Measurements from ENCODE around the gene GADD45G. TPM values are rescaled to one million over a fixed set of nuclear protein-coding genes. Genes with fewer than 3 reads are reported as not detected.

The GADD45G gene
- polyA plus RNA-seq, 3 donors from 2014 or later = 1.6 to 2.3 TPM; not detected in 1

DNA sequence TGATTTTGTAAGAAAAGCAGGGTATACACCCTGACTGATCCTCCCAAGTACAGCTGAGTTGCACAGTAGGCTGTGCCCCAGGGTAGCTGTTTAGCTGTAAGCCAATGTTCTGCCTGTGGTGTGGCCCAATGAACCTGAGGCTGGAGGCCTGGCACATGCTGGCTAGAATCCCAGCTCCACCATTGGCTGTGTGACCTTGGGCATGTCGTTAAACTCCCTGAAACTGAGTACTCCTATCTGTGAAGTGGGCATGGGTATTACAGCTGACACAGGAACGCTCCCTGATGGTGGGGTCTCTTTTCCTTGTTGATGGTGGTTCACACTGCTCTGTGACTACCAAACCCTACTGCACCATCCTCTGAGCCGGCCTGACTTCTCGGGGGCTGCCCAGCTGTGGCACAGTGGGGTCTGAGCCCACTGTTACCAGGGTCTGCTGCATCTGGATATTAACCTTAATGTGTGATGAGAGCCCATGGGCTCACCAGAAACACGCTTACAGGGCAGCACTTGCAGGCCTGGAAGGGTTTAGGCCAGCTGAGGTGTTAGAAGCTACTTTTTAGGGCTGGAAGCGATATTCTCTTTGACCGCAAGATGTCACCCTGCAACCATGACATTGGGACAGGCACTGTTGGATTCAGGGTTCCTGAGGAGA, 7.0 kb upstream of the GADD45G start:
- Mint-ChIP-seq H3K27me3 (ENCODE audit: low read depth in 3 of 3) (peaks cover 6 to 19% (median 6%) of the 10 kb centered on the region in 3 donors), H3K4me1 (peaks cover 14 to 18% of the 10 kb centered on the region in 2 donors), H3K27ac (no peak overlapping the region), H3K4me3 (no peak overlapping the region), H3K36me3 (no peaks in the 10 kb centered on the region), H3K9me3 (no peaks in the 10 kb centered on the region)
- peak; percentile 31 to 40 (median 32) for DNase-seq

DNA sequence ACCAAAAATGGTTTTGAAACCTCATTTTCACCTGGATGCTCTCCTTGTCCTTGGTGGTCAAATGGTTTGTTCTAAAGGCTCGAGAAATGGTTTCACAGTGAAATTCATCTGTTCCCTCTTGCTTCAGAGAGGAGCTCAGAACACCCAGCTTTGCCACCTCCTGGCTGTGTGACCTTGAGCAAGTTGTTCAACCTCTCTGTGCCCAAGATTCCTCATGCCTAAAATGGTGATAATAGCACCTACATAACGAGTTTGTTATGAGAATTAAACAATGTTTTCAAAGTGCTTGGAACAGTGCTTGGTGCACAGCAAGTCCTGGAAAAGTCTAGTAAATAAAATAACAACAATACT, 6.5 kb upstream of the GADD45G start:
- no peak overlapping the region for H3K4me3 Mint-ChIP-seq
- no peak for DNase-seq
- no peak overlapping the region for H3K27ac Mint-ChIP-seq
- peaks cover 10 to 19% (median 11%) of the 10 kb centered on the region in 3 donors for H3K27me3 Mint-ChIP-seq (ENCODE audit: low read depth in 3 of 3)
- H3K36me3 Mint-ChIP-seq = no peaks in the 10 kb centered on the region
- H3K9me3 Mint-ChIP-seq = no peaks in the 10 kb centered on the region
- H3K4me1 Mint-ChIP-seq = peaks cover 18 to 23% of the 10 kb centered on the region in 2 donors

DNA sequence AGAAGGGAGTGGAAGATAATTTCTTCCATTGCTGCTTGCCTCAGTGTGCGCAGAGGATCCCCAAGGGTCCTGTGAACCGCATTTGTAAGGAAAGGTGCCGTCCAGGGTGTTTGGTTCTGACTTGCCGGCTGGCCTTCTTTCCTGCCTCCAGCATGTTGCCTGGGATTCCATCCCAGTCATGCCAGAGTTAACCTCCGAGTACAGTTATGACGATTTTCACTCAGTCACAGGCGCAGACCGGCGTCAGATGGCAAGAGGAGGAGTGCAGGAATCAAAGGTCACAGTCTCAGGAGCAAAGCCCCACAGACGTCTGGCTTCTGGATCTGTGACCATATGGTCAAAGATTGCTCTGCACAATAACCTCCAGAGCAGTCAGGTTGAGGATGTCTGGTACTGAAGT, 5.9 kb upstream of the GADD45G start:
- Mint-ChIP-seq H3K36me3 (no peaks in the 10 kb centered on the region), H3K27ac (no peak overlapping the region), H3K4me1 (peaks cover 23 to 29% of the 10 kb centered on the region in 2 donors), H3K4me3 (no peak overlapping the region), H3K27me3 (ENCODE audit: low read depth in 3 of 3) (peaks cover 9 to 16% (median 10%) of the 10 kb centered on the region in 3 donors), H3K9me3 (no peaks in the 10 kb centered on the region)
- DNase-seq = no peak

DNA sequence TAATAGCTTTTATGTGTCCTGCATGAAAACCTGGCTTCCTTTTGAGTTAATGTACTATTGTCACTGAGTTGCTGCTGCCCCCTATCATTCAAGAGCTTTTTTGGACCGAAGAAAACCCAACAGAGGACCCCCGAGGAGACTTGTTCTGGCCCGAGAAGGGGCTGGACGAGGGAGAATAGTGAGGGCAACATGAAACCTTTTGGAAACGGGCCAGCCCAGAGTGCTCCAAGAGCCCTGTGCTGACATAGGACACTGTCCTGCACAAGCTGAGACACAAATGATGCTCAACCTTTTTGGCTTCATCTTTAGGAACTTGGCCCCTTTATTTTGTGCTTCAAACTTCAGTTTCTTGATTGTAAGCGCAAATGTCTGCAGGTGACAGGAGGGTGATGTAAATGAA, 4.0 kb upstream of the GADD45G start:
- DNase-seq = no peak
- no peaks in the 10 kb centered on the region for H3K9me3 Mint-ChIP-seq
- no peak overlapping the region for H3K4me3 Mint-ChIP-seq

DNA sequence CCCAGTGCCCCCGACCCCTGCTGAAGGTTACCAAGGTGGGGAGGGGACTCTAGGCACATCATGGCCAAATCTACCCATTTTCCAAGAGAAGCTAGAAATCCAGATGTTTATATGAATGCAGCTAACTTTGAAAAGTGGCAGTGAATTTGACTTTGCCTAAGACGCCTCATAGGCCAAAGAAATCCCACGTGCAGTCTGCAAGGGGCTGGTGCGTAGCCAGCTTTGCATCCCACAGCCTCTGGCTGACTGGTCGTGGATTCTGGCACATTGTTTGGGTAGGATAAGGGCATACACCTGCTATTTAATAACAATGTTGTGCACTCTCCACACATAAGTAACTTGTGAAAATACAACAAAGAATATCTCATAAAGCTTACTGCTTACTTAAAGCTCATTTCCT, 3.5 kb upstream of the GADD45G start:
- Mint-ChIP-seq H3K9me3 (no peaks in the 10 kb centered on the region), H3K36me3 (no peaks in the 10 kb centered on the region), H3K4me3 (no peak overlapping the region), H3K27me3 (ENCODE audit: low read depth in 3 of 3) (peaks cover 12 to 21% (median 19%) of the 10 kb centered on the region in 3 donors), H3K27ac (no peak overlapping the region), H3K4me1 (peaks cover 37 to 44% of the 10 kb centered on the region in 2 donors)
- DNase-seq = no peak

More for the DNA sequence above, 4.0 kb upstream of the GADD45G start:
- Mint-ChIP-seq H3K4me1 (peaks cover 35 to 43% of the 10 kb centered on the region in 2 donors), H3K36me3 (no peaks in the 10 kb centered on the region), H3K27me3 (ENCODE audit: low read depth in 3 of 3) (peaks cover 12 to 22% (median 19%) of the 10 kb centered on the region in 3 donors), H3K27ac (no peak overlapping the region)

DNA sequence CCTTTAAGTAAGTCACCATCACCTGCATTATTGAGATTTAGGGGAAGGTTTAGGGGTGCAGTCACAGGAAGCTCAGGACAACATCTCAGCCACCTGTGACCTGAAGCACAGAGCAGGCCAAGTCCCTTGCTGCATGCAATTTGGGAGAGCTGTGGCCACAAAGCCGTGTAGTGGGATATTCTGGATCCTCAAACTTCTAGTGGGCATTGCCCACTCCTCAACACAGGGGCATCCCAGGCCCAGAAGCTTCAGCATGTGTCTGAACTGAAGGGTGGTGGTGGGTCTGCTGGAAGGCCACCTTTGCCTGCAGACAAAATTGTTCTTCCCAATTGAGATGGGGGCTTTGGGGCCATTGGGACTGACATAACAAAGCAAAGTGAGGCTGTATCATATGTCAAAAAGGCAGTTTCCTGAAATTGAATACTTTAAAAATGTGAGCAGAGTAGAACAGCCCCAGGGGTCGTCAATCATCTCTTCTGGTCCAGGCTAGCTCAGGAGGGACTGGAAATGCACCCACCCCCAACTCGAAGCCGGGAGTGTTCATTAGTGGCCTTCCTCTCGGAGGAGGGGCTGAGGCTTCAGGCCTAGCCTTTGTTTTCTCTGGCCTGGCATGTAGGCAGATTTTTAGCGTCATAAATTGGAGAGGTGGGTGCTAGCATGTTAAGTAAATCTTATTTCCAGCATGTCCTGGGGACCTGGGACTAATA, 2.8 kb upstream of the GADD45G start:
- DNase-seq = no peak

DNA sequence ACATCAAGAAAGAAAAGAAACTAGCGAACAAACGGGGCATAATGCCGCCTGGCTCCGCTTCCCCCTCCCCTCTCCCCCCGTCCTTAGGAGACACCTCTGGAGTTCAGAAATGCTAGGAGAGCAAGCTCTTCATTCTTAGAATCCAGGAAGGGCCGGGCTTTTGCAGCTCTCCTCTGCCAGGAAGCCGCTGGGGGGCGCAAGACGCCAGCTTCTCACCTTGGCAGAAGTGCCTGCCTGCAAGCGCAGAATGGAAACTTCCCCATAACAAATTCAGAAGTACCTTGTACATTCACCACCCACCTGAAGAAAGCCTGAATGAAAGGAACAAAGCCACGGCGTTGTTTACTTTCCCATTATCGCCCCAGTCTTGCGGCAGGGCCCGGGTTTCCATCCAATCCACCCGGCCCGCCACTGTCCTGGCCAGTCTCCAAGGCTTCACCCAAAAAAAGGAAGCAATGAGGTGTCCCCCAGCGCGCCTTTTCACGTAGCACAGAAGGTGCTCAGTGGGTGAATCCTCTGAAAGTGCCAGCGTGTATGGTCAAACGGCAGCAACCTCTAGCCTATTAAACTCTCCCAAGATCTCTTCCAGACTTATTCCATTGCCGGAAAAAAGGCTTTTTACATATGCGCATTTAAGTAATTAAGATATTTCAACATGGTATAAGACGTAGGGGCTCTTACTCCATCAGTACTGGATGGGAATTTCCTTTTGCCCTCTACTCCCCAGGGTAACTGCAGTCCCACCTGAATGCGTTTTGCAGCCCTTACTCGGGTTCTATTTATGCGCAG, 1.6 kb upstream of the GADD45G start:
- Mint-ChIP-seq H3K9me3 (no peaks in the 10 kb centered on the region), H3K4me3 (peak overlapping the region; percentile 71 to 89 (median 74)), H3K27me3 (ENCODE audit: low read depth in 3 of 3) (peaks cover 12 to 29% (median 19%) of the 10 kb centered on the region in 3 donors), H3K36me3 (no peaks in the 10 kb centered on the region), H3K27ac (peak overlapping the region in 1 of 6 donors; percentile 59), H3K4me1 (peaks cover 29 to 41% of the 10 kb centered on the region in 2 donors)
- peak; percentile 64 to 75 (median 69) for DNase-seq

More for the DNA sequence above, 2.8 kb upstream of the GADD45G start:
- peaks cover 34 to 44% of the 10 kb centered on the region in 2 donors for H3K4me1 Mint-ChIP-seq
- H3K27ac Mint-ChIP-seq = no peak overlapping the region
- H3K36me3 Mint-ChIP-seq = no peaks in the 10 kb centered on the region
- H3K9me3 Mint-ChIP-seq = no peaks in the 10 kb centered on the region
- no peak overlapping the region for H3K4me3 Mint-ChIP-seq
- H3K27me3 Mint-ChIP-seq (ENCODE audit: low read depth in 3 of 3) = peaks cover 12 to 26% (median 19%) of the 10 kb centered on the region in 3 donors

DNA sequence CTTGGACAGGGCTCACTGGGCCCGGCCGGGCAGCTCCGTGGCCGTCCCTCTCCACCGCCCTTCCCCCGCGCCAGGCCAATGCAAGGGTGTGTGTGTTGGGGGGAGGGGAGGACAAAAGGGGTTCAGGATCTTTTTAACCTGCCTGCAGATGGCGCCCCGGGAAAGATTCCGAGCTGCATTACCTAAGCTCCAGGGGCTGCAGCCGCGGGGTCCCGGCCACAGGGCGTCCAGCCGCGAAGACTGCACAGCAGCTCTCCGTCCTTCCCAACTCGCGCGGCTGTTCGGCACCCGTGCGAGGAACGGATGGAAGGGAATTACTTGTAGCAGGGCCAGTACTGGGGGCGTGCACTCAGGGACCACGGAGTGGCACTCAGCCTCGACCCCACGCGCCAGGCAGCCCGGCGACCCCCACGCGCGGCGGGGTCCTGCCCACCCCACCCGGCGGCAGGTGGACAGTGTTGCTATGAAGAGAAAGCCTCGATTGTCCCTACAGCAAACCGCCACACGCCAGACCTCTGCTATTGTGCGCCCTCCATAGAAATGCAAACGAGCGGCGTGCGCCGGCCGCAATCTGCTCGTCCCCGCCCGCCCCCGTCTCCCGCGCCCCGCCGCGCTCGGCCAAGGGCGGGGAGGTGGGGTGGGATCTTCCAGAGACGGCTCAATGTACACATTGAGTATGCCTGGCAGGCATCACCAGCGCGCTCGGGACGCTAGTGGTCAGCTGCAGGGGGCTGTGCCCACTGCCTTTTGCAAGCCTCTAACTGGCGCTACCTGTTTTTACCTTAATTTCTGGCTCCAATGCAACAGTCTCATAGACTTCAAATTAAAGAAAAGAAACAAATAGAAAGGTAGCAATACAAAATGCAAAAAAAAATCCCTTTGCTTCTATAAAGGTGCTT, 796 bp upstream of the GADD45G start:
- Mint-ChIP-seq H3K27ac (peak overlapping the region in 1 of 6 donors; percentile 67), H3K4me3 (peak overlapping the region; percentile 80 to 89 (median 85)), H3K9me3 (no peaks in the 10 kb centered on the region), H3K27me3 (ENCODE audit: low read depth in 3 of 3) (peaks cover 12 to 29% (median 21%) of the 10 kb centered on the region in 3 donors), H3K4me1 (peaks cover 29 to 41% of the 10 kb centered on the region in 2 donors), H3K36me3 (no peaks in the 10 kb centered on the region)
- peak; percentile 8 to 20 (median 15) for DNase-seq

DNA sequence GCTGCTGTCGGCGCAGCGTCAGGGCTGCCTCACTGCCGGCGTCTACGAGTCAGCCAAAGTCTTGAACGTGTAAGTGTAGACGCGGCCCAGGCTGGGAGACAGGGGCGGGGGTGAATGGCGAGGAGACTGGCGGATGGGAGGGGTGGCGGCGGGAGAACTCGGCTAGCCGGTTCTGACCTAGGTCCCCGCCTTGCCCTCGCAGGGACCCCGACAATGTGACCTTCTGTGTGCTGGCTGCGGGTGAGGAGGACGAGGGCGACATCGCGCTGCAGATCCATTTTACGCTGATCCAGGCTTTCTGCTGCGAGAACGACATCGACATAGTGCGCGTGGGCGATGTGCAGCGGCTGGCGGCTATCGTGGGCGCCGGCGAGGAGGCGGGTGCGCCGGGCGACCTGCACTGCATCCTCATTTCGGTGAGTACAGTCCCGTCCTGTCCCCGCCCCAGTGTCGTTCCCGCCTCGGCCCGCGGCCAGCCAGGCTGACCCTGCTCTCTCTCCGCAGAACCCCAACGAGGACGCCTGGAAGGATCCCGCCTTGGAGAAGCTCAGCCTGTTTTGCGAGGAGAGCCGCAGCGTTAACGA, 745 bp downstream of the GADD45G start:
- Mint-ChIP-seq H3K27ac (peak overlapping the region in 3 of 6 donors; percentile 40 to 74 (median 67)), H3K36me3 (no peaks in the 10 kb centered on the region), H3K4me3 (peak overlapping the region; percentile 81 to 88 (median 85)), H3K27me3 (ENCODE audit: low read depth in 3 of 3) (peaks cover 12 to 29% (median 23%) of the 10 kb centered on the region in 3 donors), H3K4me1 (peaks cover 29 to 41% of the 10 kb centered on the region in 2 donors), H3K9me3 (no peaks in the 10 kb centered on the region)
- DNase-seq = peak; percentile 35 to 40 (median 38)

DNA sequence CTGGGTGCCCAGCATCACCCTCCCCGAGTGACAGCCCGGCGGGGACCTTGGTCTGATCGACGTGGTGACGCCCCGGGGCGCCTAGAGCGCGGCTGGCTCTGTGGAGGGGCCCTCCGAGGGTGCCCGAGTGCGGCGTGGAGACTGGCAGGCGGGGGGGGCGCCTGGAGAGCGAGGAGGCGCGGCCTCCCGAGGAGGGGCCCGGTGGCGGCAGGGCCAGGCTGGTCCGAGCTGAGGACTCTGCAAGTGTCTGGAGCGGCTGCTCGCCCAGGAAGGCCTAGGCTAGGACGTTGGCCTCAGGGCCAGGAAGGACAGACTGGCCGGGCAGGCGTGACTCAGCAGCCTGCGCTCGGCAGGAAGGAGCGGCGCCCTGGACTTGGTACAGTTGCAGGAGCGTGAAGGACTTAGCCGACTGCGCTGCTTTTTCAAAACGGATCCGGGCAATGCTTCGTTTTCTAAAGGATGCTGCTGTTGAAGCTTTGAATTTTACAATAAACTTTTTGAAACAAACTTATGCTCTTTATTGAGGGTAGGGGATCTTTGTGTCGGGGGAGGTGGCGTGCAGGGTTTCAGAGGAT, 1.3 kb downstream of the GADD45G start:
- Mint-ChIP-seq H3K36me3 (no peaks in the 10 kb centered on the region), H3K27ac (peak overlapping the region in 2 of 6 donors; percentile 42 to 49), H3K27me3 (ENCODE audit: low read depth in 3 of 3) (peaks cover 12 to 29% (median 23%) of the 10 kb centered on the region in 3 donors)

DNA sequence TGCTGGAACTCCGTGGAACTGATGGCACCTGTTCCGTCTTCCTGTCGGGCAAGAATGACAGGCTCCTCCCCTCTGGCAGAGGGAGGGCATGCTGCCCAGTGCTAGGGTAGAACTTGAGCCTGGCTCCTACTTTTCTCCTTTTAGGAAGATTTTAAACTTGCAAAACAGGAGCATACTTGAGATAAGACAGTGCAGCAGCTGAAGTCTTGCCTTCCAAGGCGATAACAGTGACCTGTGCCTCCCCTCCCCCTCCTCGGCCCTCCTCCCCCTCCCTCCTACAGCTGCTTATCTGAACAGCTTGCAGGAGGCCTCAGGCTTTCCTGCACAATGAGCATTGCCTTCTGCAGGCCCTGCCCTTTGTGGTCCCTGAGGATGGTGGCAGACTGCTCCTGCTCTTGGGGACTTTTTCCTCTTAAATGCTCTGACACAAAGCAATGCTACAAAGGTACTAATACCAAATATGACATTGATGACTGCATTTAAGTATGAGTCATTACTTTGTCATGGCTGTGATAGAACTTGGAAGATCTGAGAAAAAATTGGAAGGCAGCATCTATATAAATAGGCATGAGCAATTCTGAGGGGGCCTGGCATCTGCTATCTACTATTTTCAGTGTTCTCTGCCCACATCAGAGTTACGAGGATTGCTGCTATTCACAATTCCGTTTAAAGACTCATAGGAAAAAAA, 2.0 kb downstream of the GADD45G start:
- no peak for DNase-seq
- Mint-ChIP-seq H3K4me3 (peak overlapping the region; percentile 78 to 88 (median 85)), H3K36me3 (no peaks in the 10 kb centered on the region), H3K4me1 (peaks cover 29 to 41% of the 10 kb centered on the region in 2 donors), H3K9me3 (no peaks in the 10 kb centered on the region), H3K27me3 (ENCODE audit: low read depth in 3 of 3) (peaks cover 14 to 29% (median 25%) of the 10 kb centered on the region in 3 donors), H3K27ac (peak overlapping the region in 2 of 6 donors; percentile 42 to 49)

More for the DNA sequence above, 1.3 kb downstream of the GADD45G start:
- DNase-seq = peak; percentile 25 to 37 (median 32)
- H3K9me3 Mint-ChIP-seq = no peaks in the 10 kb centered on the region
- H3K4me3 Mint-ChIP-seq = peak overlapping the region; percentile 78 to 88 (median 85)
- H3K4me1 Mint-ChIP-seq = peaks cover 29 to 41% of the 10 kb centered on the region in 2 donors

Data from immature natural killer cell (primary cell).